Calu3 (cell line): ENCODE results near the gene PRR16. TPM values are rescaled to one million over a fixed set of nuclear protein-coding genes. Genes with fewer than 3 reads are reported as not detected.
"Not testable (repeated sequence)": the region's sequence is repeated elsewhere in the genome, so short reads cannot be mapped to it uniquely, and the experiment has no call there.

Source experiments
- Bru-seq: library from RNA; stranded (reverse); fragments of 400-500 nt; gene quantifications from one replicate; lab custom pipeline; 2021; lab: Mats Ljungman, UMichigan
- BruChase-seq, 2 experiments: library from RNA; stranded (reverse); fragments of 400-500 nt; gene quantifications; one replicate each; lab custom pipeline; 2021; lab: Mats Ljungman, UMichigan
- BruUV-seq: library from RNA; stranded (reverse); fragments of 400-500 nt; replicated peaks from 2 replicates; lab custom pipeline; 2021; lab: Mats Ljungman, UMichigan
- CTCF ChIA-PET: fragments of 300-600 bp; sonication (Branson Sonifier 250); formaldehyde crosslinking; loops from one replicate; lab custom pipeline; 2022; ENCODE audit warnings: antibody characterized with exemption; lab: Charles Lee
- DNase-seq: peaks from one replicate; pipeline ENCODE4 v3.0.0; 2022
- H3K27ac Mint-ChIP-seq: one replicate; pipeline ENCODE4 v1.8.0; 2022; ENCODE audit warnings: mixed read lengths; ENCODE audit not compliant: unreplicated experiment
- H3K27me3 Mint-ChIP-seq: one replicate; pipeline ENCODE4 v1.8.0; 2022; ENCODE audit warnings: mixed read lengths; ENCODE audit not compliant: unreplicated experiment
- H3K36me3 Mint-ChIP-seq: one replicate; pipeline ENCODE4 v1.8.0; 2022; ENCODE audit warnings: mild to moderate bottlenecking, moderate library complexity, mixed read lengths; ENCODE audit not compliant: insufficient read depth, unreplicated experiment
- H3K4me1 Mint-ChIP-seq: one replicate; pipeline ENCODE4 v1.8.0; 2022; ENCODE audit warnings: mild to moderate bottlenecking, low read depth, mixed read lengths; ENCODE audit not compliant: unreplicated experiment
- H3K4me3 Mint-ChIP-seq: one replicate; pipeline ENCODE4 v1.8.0; 2022; ENCODE audit warnings: mild to moderate bottlenecking, low read depth, moderate library complexity, mixed read lengths; ENCODE audit not compliant: unreplicated experiment
- H3K9me3 Mint-ChIP-seq: one replicate; pipeline ENCODE4 v1.8.0; 2022; ENCODE audit warnings: low read depth, mixed read lengths; ENCODE audit not compliant: unreplicated experiment
- intact Hi-C: fragments of 100-400 bp; cut with micrococcal nuclease; formaldehyde crosslinking; loops from one replicate; pipeline ENCODE4 v1.10.0; 2022; ENCODE audit not compliant: unreplicated experiment
- long read RNA-seq: library from polyadenylated mRNA; stranded (forward); transcript quantifications from one replicate; pipeline ENCODE4 v2.0.0, GENCODE V29; 2022
- total RNA-seq: library from RNA; stranded (reverse); gene quantifications from 2 replicates; pipeline ENCODE4 v1.2.3, GENCODE V29; 2022
- TF ChIP-seq, protein P1 (sequence below): fragments of 200-600 bp; IDR thresholded peaks from one replicate; pipeline ENCODE4 v1.8.0; 2022; ENCODE audit warnings: antibody characterized with exemption; ENCODE audit not compliant: unreplicated experiment

Gene PRR16
- 1.5 and 2.9 TPM in 2 replicates for total RNA-seq
- Bru-seq, nascent RNA = percentile 44 among the genes with signal in this experiment
- BruChase-seq, experiment 1, labeled RNA remaining after a 6-hour chase = percentile 52 among the genes with signal in this experiment
- percentile 63 among the genes with signal in this experiment for BruChase-seq, experiment 2, labeled RNA remaining after a 2-hour chase
- long read RNA-seq, partial matches to known transcripts = 0 of 1 reads
- long read RNA-seq, other reads (novel, unspliced or antisense) = 1 of 1 reads

- DNase-seq = peak; percentile 80
- Mint-ChIP-seq H3K27me3 (no peaks in the 10 kb centered on the region), H3K36me3 (peaks cover 26% of the 10 kb centered on the region), H3K27ac (peak within 1 kb of the TSS; percentile 66), H3K4me3 (peak within 1 kb of the TSS; percentile 95), H3K4me1 (no peaks in the 10 kb centered on the region), H3K9me3 (no peaks in the 10 kb centered on the region)
- BruUV-seq = no TSS peak
- intact Hi-C loops = no loop called here
- TF ChIP-seq, protein P1, sequence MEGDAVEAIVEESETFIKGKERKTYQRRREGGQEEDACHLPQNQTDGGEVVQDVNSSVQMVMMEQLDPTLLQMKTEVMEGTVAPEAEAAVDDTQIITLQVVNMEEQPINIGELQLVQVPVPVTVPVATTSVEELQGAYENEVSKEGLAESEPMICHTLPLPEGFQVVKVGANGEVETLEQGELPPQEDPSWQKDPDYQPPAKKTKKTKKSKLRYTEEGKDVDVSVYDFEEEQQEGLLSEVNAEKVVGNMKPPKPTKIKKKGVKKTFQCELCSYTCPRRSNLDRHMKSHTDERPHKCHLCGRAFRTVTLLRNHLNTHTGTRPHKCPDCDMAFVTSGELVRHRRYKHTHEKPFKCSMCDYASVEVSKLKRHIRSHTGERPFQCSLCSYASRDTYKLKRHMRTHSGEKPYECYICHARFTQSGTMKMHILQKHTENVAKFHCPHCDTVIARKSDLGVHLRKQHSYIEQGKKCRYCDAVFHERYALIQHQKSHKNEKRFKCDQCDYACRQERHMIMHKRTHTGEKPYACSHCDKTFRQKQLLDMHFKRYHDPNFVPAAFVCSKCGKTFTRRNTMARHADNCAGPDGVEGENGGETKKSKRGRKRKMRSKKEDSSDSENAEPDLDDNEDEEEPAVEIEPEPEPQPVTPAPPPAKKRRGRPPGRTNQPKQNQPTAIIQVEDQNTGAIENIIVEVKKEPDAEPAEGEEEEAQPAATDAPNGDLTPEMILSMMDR = peak; percentile 13
- CTCF ChIA-PET = no interaction called here
These were observed at the start of gene PRR16 for GRCh38 chr5:120463991-120464626. Gene PRR16, plus strand, starts transcription at chr5:120464300.

- no TSS peak for BruUV-seq
- no peaks in the 10 kb centered on the region for H3K36me3 Mint-ChIP-seq
- DNase-seq = no peak
- no peaks in the 10 kb centered on the region for H3K4me1 Mint-ChIP-seq
- intact Hi-C loops = no loop called here
- H3K27ac Mint-ChIP-seq = no peak overlapping the region
- H3K9me3 Mint-ChIP-seq = no peaks in the 10 kb centered on the region
- H3K4me3 Mint-ChIP-seq = no peak overlapping the region
- no peaks in the 10 kb centered on the region for H3K27me3 Mint-ChIP-seq
- CTCF ChIA-PET = no interaction called here
- TF ChIP-seq, protein P1 = no peak
These were observed 48.1 kb upstream of the PRR16 start for GRCh38 chr5:120415985-120416384.

- no peaks in the 10 kb centered on the region for H3K27me3 Mint-ChIP-seq
- H3K4me3 Mint-ChIP-seq = no peak overlapping the region
- intact Hi-C loops = no loop called here
- no peaks in the 10 kb centered on the region for H3K4me1 Mint-ChIP-seq
- peaks cover 2% of the 10 kb centered on the region for H3K9me3 Mint-ChIP-seq
- H3K27ac Mint-ChIP-seq = no peak overlapping the region
- H3K36me3 Mint-ChIP-seq = no peaks in the 10 kb centered on the region
- no TSS peak for BruUV-seq
- DNase-seq = no peak
- CTCF ChIA-PET = no interaction called here
- TF ChIP-seq, protein P1 = no peak
These were observed 45.0 kb upstream of the PRR16 start for GRCh38 chr5:120419127-120419526.

GRCh38 chr5:120426633-120427275 is 37.3 kb upstream of the PRR16 start:
- H3K4me1 Mint-ChIP-seq, CTCF ChIA-PET, BruUV-seq, H3K27me3 Mint-ChIP-seq, intact Hi-C loops, DNase-seq, H3K4me3 Mint-ChIP-seq, H3K36me3 Mint-ChIP-seq, H3K27ac Mint-ChIP-seq: not testable (repeated sequence)
- H3K9me3 Mint-ChIP-seq = peaks cover 27% of the 10 kb centered on the region
